MCF 10A (cell line): ENCODE measurements around the gene KCNIP3. TPM values are rescaled to one million over a fixed set of nuclear protein-coding genes. Genes with fewer than 3 reads are reported as not detected.

Source experiments
- BruUV-seq: library from RNA; stranded (reverse); fragments of 400-500 nt; replicated peaks from 2 replicates; lab custom pipeline; 2021; lab: Mats Ljungman, UMichigan
- CTCF ChIA-PET: fragments of 300-600 bp; sonication (Branson Sonifier 250); formaldehyde crosslinking; extraction: SDS; loops from one replicate; lab custom pipeline; 2021; ENCODE audit warnings: antibody characterized with exemption, inconsistent platforms; lab: Yijun Ruan, JAX
- POLR2A ChIA-PET: fragments of 300-600, 350-650 bp; sonication (Branson Sonifier 250); formaldehyde crosslinking; extraction: SDS; loops from one replicate; lab custom pipeline; 2020; ENCODE audit warnings: antibody characterized with exemption, inconsistent platforms; lab: Yijun Ruan, JAX
- DNase-seq: peaks from one replicate; pipeline ENCODE4 v3.0.0-alpha.2; 2018; ENCODE audit not compliant: unreplicated experiment
- H3K27ac Mint-ChIP-seq: one replicate; pipeline ENCODE4 v1.8.0; 2022; ENCODE audit warnings: mild to moderate bottlenecking, low read depth, mixed read lengths; ENCODE audit not compliant: unreplicated experiment
- H3K27me3 Mint-ChIP-seq: one replicate; pipeline ENCODE4 v1.8.0; 2022; ENCODE audit warnings: mixed read lengths; ENCODE audit not compliant: insufficient read depth, unreplicated experiment
- H3K36me3 Mint-ChIP-seq: one replicate; pipeline ENCODE4 v1.8.0; 2022; ENCODE audit warnings: mild to moderate bottlenecking, moderate library complexity, mixed read lengths; ENCODE audit not compliant: insufficient read depth, unreplicated experiment
- H3K4me1 Mint-ChIP-seq: one replicate; pipeline ENCODE4 v1.8.0; 2022; ENCODE audit warnings: mixed read lengths; ENCODE audit not compliant: insufficient read depth, unreplicated experiment
- H3K4me3 Mint-ChIP-seq: one replicate; pipeline ENCODE4 v1.8.0; 2022; ENCODE audit warnings: mild to moderate bottlenecking, moderate library complexity, mixed read lengths; ENCODE audit not compliant: unreplicated experiment
- H3K9me3 Mint-ChIP-seq: one replicate; pipeline ENCODE4 v1.8.0; 2022; ENCODE audit warnings: mixed read lengths; ENCODE audit not compliant: unreplicated experiment
- CTCF ChIP-seq: fragments of 200-600 bp; IDR thresholded peaks from one replicate; pipeline ENCODE4 v1.8.0; 2022; ENCODE audit warnings: antibody characterized with exemption, mild to moderate bottlenecking; ENCODE audit not compliant: unreplicated experiment
- intact Hi-C: fragments of 100-400 bp; cut with micrococcal nuclease; formaldehyde crosslinking; loops from 2 replicates; pipeline ENCODE4 v1.14.1; 2022
- total RNA-seq: library from RNA; stranded (reverse); gene quantifications from 2 replicates; pipeline ENCODE4 v1.2.3, GENCODE V29; 2022

Gene KCNIP3
- total RNA-seq, 1 experiment from 2014 or later: 15.6 TPM

- no TSS peak for BruUV-seq
- ChIA-PET POLR2A (interaction anchor here (0.7 kb wide), 1 partner anchor 12 kb away, joined by 3 read pairs; no protein-coding TSS in a partner anchor), CTCF (interaction anchor here (0.6 to 1.7 kb wide), 5 partner anchors 12 to 124 kb away, joined by 3 to 7 read pairs (median 4); no protein-coding TSS in a partner anchor)
- no peak for DNase-seq
- H3K36me3 Mint-ChIP-seq: peaks cover 7% of the 10 kb centered on the region
- H3K4me1 Mint-ChIP-seq: peaks cover 22% of the 10 kb centered on the region
- no peaks in the 10 kb centered on the region for H3K9me3 Mint-ChIP-seq
- H3K27me3 Mint-ChIP-seq: no peaks in the 10 kb centered on the region
- intact Hi-C loops: no loop called here
- no peak overlapping the region for H3K4me3 Mint-ChIP-seq
- no peak overlapping the region for H3K27ac Mint-ChIP-seq
- no peak for TF ChIP-seq CTCF
These were observed 59.9 kb downstream of the KCNIP3 start for GRCh38 chr2:95356821-95357700.

- Mint-ChIP-seq H3K27me3 (no peaks in the 10 kb centered on the region), H3K27ac (no peak overlapping the region), H3K4me3 (no peak overlapping the region), H3K4me1 (peaks cover 23% of the 10 kb centered on the region), H3K36me3 (peaks cover 13% of the 10 kb centered on the region), H3K9me3 (no peaks in the 10 kb centered on the region)
- ChIA-PET POLR2A (interaction anchor here (1.4 to 2.4 kb wide), 2 partner anchors 11 to 12 kb away, joined by 7 to 8 read pairs; no protein-coding TSS in a partner anchor), CTCF (interaction anchor here (0.6 to 1.7 kb wide), 6 partner anchors 13 to 127 kb away, joined by 3 to 7 read pairs (median 4); no protein-coding TSS in a partner anchor)
- intact Hi-C loops: no loop called here
- BruUV-seq: no TSS peak
- TF ChIP-seq CTCF: no peak
- no peak for DNase-seq
These were observed 60.7 kb downstream of the KCNIP3 start for GRCh38 chr2:95357717-95358280.

GRCh38 chr2:95359031-95359430 lies 61.9 kb downstream of the KCNIP3 start:
- CTCF ChIA-PET: interaction anchor here (0.9 to 1.7 kb wide), 4 partner anchors 14 to 128 kb away, joined by 4 to 5 read pairs (median 4); no protein-coding TSS in a partner anchor
- POLR2A ChIA-PET: interaction anchor here (0.7 to 2.4 kb wide), 3 partner anchors 12 to 30 kb away, joined by 3 to 8 read pairs (median 7); no protein-coding TSS in a partner anchor
- Mint-ChIP-seq H3K36me3 (peaks cover 13% of the 10 kb centered on the region), H3K27me3 (no peaks in the 10 kb centered on the region), H3K4me1 (peaks cover 28% of the 10 kb centered on the region), H3K4me3 (no peak overlapping the region), H3K27ac (no peak overlapping the region), H3K9me3 (no peaks in the 10 kb centered on the region)
- no peak for TF ChIP-seq CTCF
- intact Hi-C loops: no loop called here
- peak; percentile 11 for DNase-seq
- BruUV-seq: no TSS peak

- H3K27ac Mint-ChIP-seq: no peak overlapping the region
- no TSS peak for BruUV-seq
- no peaks in the 10 kb centered on the region for H3K27me3 Mint-ChIP-seq
- ChIA-PET POLR2A (interaction anchor here (1.4 to 2.4 kb wide), 2 partner anchors 12 to 14 kb away, joined by 7 to 8 read pairs; no protein-coding TSS in a partner anchor), CTCF (interaction anchor here (0.9 to 1.0 kb wide), 2 partner anchors 14 to 128 kb away, joined by 4 to 5 read pairs; no protein-coding TSS in a partner anchor)
- H3K4me3 Mint-ChIP-seq: no peak overlapping the region
- no peaks in the 10 kb centered on the region for H3K9me3 Mint-ChIP-seq
- peaks cover 28% of the 10 kb centered on the region for H3K4me1 Mint-ChIP-seq
- TF ChIP-seq CTCF: no peak
- intact Hi-C loops: no loop called here
- H3K36me3 Mint-ChIP-seq: peaks cover 13% of the 10 kb centered on the region
- no peak for DNase-seq
These were observed 62.4 kb downstream of the KCNIP3 start for GRCh38 chr2:95359501-95359930.
